Activated naive CD4-positive, alpha-beta T cell treated with anti-CD3 and anti-CD28 coated beads, Interleukin-2, amount 10 ng/mL, durations not matched to agents 7 days and 5 days (primary cell): ENCODE results near the gene EFCAB6.

Source experiments
- CTCF ChIA-PET: fragments of 350-600 bp; sonication (Branson Sonifier 250); formaldehyde crosslinking; loops from one replicate; lab custom pipeline; 2021; ENCODE audit warnings: antibody characterized with exemption; lab: Charles Lee
- DNase-seq: peaks from one replicate; pipeline ENCODE4 v3.0.0-alpha.2; 2020
- H3K27ac Mint-ChIP-seq: one replicate; pipeline ENCODE4 v1.8.0; 2021; ENCODE audit warnings: mild to moderate bottlenecking, moderate library complexity, mixed read lengths
- H3K27me3 Mint-ChIP-seq: one replicate; pipeline ENCODE4 v1.8.0; 2021; ENCODE audit warnings: mild to moderate bottlenecking, mixed read lengths
- H3K36me3 Mint-ChIP-seq: one replicate; pipeline ENCODE4 v1.8.0; 2021; ENCODE audit warnings: mixed read lengths
- H3K4me1 Mint-ChIP-seq: one replicate; pipeline ENCODE4 v1.8.0; 2021; ENCODE audit warnings: mixed read lengths
- H3K4me3 Mint-ChIP-seq: one replicate; pipeline ENCODE4 v1.8.0; 2021; ENCODE audit warnings: mild to moderate bottlenecking, moderate library complexity, mixed read lengths
- H3K9me3 Mint-ChIP-seq: one replicate; pipeline ENCODE4 v1.8.0; 2021; ENCODE audit warnings: mixed read lengths

Gene EFCAB6

DNA sequence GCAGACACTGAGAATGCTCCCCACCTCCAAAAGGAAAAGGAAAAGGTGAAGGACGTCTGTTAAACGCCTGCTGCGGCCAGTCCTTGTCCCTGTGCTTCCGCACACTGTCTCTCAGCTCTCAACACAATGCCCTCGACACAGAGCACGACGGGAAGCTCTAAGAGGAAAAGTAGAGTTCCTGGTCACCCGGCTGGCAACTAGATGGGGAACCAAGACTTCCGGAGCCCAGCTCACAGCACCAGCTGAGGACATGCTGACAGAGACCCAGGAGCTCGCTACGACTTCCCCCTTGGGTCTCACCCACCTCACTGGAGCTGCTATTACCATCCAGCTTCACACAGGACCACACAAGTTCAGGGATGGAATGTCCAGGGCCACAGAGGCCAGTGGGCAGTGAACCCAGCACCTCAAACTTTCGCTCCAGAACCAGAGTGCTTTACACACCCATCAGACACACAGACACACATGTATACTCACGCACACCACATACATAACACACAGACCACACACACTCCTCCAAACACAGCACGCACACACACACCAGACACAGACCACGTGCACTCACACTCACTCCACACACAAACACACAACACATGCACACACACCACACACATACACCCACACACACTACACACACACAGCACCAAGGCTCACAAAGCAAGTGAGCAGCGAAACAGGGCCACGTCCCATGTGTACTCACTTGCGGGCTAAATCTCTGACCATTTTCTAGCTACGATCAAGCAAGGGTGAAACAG lies 40.6 kb upstream of the EFCAB6 start:
- peak; percentile 12 for DNase-seq
- no peak overlapping the region for H3K4me3 Mint-ChIP-seq
- H3K9me3 Mint-ChIP-seq: no peaks in the 10 kb centered on the region
- CTCF ChIA-PET: no interaction called here
- no peak overlapping the region for H3K27ac Mint-ChIP-seq
- H3K27me3 Mint-ChIP-seq: peaks cover 13% of the 10 kb centered on the region
- H3K36me3 Mint-ChIP-seq: no peaks in the 10 kb centered on the region
- no peaks in the 10 kb centered on the region for H3K4me1 Mint-ChIP-seq

DNA sequence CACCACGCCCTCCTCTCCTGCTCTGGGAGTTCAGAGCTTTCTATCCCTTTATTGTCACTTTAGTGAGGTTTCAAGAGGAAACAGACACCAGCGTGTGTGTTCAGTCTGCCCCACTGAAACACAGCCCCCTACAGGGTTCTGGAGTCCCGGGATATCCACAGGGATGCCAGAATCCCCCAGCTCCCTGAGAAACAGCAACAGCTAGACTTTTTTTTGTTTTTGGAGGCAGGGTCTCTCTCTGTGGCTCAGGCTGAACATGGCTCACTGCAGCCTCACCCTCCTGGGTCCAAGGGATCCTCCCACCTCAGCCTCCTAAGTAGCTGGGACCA lies 39.8 kb upstream of the EFCAB6 start:
- Mint-ChIP-seq H3K9me3 (no peaks in the 10 kb centered on the region), H3K27ac (no peak overlapping the region), H3K27me3 (peaks cover 8% of the 10 kb centered on the region), H3K4me1 (no peaks in the 10 kb centered on the region), H3K36me3 (no peaks in the 10 kb centered on the region), H3K4me3 (no peak overlapping the region)
- DNase-seq: no peak
- CTCF ChIA-PET: no interaction called here

DNA sequence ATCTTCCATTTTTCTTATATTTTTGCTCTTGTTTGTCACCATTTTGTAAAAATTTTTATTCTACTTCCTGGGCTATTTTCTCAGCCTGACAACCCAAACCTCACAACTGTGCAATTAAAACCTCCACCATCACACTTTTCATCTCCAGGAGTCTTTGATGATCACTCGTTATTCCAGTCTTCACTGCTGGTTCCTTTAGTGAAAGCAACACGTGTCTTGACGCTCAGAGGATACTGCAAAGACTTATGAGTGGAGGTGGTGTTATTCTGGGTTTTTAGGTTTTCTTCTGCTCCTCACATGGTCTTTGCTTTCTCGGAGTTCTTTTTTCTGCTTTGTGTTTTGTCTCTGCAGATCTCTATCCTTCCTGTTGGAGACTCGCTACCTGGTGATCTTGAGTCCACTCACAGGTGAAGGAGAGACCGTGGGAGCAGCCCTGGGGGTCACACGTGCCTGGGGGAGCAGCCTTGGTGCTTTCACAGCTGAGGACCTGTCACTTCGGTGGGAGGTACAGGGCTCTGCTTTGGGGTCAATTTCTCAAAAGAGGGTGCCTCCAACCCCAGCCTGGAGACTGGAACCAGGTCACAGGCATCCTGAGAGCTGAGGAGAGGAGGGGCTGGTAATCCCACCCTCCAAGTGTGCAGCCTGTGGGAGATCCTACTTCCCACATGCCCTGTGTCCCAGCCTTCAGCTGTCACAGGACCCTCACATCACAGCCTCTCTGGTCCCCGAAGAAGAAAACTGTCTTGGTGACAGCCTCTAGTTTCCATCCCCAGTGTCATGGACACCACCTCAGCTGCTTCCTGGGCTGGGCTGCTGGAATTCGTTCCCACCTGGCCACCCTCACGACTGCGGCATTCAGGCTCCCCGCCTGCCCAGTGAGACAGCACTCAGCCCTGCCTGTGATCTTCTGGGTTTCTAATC lies 39.2 kb upstream of the EFCAB6 start:
- Mint-ChIP-seq H3K9me3 (no peaks in the 10 kb centered on the region), H3K27ac (no peak overlapping the region), H3K36me3 (no peaks in the 10 kb centered on the region), H3K4me3 (no peak overlapping the region), H3K27me3 (peaks cover 8% of the 10 kb centered on the region), H3K4me1 (no peaks in the 10 kb centered on the region)
- no peak for DNase-seq
- CTCF ChIA-PET: no interaction called here

DNA sequence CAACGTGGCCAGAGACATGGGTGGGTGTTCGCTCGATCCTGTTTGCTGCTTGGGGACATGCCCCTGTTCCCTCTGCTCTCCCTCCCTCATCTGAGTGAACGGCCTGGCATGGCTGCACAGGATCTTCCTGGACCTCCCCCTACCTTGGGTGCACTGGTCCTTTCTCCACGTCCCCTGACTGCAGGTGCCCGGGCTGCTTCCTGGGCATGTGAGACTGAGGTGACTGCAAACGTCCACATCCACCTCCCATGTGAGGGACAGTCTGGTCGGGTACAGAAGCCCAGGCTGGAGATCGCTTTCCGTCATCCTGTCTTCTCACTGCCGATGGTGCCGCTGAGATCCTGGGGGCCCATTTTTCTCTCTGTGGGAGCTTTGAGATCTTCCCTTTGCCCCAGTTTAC lies 38.4 kb upstream of the EFCAB6 start:
- Mint-ChIP-seq H3K36me3 (no peaks in the 10 kb centered on the region), H3K4me1 (no peaks in the 10 kb centered on the region), H3K9me3 (no peaks in the 10 kb centered on the region), H3K4me3 (no peak overlapping the region), H3K27me3 (peaks cover 6% of the 10 kb centered on the region), H3K27ac (no peak overlapping the region)
- no peak for DNase-seq
- CTCF ChIA-PET: no interaction called here

DNA sequence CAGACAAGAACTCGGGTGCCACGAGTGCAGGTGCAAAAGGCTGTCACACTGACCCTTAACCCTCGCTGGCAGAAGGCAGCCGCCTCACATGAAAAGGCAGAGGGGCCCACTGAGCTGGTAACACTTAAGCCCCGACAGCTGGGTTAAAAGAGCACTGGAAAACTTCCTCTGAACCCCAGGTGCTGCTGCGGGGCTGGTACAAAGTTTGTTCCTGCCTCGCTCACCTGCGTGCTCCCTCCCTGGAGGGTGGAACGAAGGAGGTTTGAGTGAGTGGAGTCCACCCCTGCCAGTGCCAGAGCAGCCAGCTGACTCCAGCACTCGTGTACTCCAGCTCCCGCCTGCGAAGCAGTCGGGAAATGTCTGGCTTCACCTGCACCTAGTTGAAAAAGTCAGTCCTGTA lies 37.6 kb upstream of the EFCAB6 start:
- H3K27me3 Mint-ChIP-seq: peaks cover 4% of the 10 kb centered on the region
- no peak overlapping the region for H3K27ac Mint-ChIP-seq
- H3K4me1 Mint-ChIP-seq: no peaks in the 10 kb centered on the region
- peak; percentile 13 for DNase-seq
- H3K9me3 Mint-ChIP-seq: no peaks in the 10 kb centered on the region
- CTCF ChIA-PET: no interaction called here
- no peak overlapping the region for H3K4me3 Mint-ChIP-seq
- H3K36me3 Mint-ChIP-seq: no peaks in the 10 kb centered on the region

DNA sequence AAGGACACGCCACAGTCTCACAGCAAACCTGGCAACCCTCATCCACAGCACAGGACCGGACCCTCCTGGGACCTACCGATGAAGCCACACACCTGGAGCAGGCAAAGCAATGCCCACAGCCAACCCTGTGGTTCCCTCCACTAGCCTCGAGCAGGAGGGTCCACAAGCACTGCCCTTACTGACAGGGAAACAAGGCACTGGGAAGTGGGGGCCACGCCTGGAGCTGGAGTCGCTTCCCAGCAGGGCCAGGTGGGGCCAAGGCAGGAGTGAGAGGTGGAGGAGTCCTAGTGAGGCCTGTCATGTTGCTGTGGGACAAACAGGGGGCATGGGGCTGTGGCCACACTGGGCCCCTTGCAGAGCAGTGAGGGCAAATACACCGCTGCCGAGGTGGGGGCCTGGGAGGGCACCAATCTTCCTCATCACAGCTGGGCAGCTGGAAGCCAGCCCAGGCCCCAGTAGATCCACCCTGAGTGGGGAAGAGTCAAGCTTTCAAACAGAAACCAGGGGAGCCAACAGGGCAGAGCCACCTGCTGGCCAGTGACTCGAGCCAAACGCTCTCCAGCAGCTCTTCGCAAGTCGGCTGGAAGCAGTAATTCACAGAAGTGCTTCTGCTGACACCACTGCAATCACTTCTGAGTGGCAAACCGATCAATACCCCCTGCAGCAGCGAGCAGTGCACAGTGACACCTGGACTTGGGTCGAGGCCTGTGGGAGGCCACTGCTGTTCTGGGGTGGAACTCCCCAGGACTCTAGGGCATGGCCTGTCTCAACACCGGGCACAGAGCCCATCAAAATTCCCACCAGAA lies 36.5 kb upstream of the EFCAB6 start:
- Mint-ChIP-seq H3K27ac (no peak overlapping the region), H3K4me1 (no peaks in the 10 kb centered on the region), H3K27me3 (peaks cover 4% of the 10 kb centered on the region), H3K9me3 (no peaks in the 10 kb centered on the region), H3K4me3 (no peak overlapping the region), H3K36me3 (no peaks in the 10 kb centered on the region)
- DNase-seq: peak; percentile 15
- CTCF ChIA-PET: no interaction called here

DNA sequence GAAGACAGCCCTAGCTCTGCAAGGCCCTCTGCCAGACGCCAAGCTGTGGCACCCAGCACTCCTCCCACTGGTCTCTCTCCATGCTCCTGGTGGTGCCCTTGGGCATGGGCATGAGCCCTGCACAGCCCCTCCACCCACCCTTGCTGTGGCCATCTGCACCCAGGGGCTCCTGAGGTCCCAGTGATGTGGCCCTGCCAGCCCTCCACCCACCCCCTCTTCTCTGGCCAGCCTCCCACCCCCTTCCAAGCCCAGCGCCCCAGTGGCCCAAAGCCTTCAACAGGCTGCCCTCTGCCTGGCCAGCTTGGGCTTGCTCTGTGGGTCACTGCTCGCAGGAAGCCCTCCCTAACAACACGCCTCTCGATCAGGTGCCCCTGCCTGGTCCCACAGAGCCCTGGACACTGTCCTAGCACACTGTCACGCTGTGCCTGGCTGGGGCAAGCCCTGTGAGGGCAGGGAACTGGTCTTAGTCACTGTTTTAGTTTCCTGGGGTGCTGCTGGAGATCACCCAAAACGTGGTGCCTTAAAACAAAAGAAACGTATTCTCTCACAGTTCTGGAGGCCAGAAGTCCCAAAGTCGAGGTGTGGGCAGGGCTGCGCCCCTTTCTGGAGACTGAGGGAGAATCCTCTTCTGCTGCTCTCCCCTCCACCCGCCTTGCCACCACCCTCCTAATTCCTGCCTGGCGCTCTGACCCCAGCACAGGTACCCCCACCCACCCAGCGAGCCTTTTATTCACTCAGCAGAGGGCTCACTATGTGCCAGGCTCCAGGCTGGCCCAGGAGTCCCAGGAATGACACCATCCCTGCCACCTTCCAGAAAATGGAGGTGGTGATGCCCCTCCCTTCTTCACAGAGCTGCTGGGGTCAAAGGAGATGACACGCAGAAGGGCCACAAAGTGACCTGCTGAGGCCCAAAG lies 35.5 kb upstream of the EFCAB6 start:
- CTCF ChIA-PET: no interaction called here
- H3K9me3 Mint-ChIP-seq: no peaks in the 10 kb centered on the region
- no peaks in the 10 kb centered on the region for H3K36me3 Mint-ChIP-seq
- H3K4me1 Mint-ChIP-seq: no peaks in the 10 kb centered on the region
- peaks cover 4% of the 10 kb centered on the region for H3K27me3 Mint-ChIP-seq
- peak; percentile 17 for DNase-seq
- H3K4me3 Mint-ChIP-seq: no peak overlapping the region
- no peak overlapping the region for H3K27ac Mint-ChIP-seq

DNA sequence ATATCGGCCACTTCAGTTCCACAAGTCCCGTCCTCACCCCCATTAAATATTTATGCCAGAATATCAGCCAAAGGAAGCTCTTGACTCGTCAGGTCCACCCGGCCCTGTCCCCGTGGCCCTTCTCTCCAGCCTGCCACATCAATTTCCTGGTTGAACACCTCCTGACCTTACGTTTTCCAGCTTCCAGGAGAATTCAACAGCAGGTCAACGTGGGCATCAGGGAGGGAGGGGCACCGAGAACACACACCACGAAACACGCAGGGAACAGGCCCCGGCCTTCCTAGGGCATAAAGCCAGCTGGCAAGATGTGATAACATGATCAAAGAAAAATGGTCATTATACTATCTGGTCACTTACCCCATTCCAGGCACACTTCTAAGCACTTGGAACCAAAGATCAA lies 34.9 kb upstream of the EFCAB6 start:
- Mint-ChIP-seq H3K27me3 (peaks cover 4% of the 10 kb centered on the region), H3K4me1 (no peaks in the 10 kb centered on the region), H3K4me3 (no peak overlapping the region), H3K36me3 (no peaks in the 10 kb centered on the region), H3K27ac (no peak overlapping the region), H3K9me3 (no peaks in the 10 kb centered on the region)
- DNase-seq: no peak
- CTCF ChIA-PET: no interaction called here

DNA sequence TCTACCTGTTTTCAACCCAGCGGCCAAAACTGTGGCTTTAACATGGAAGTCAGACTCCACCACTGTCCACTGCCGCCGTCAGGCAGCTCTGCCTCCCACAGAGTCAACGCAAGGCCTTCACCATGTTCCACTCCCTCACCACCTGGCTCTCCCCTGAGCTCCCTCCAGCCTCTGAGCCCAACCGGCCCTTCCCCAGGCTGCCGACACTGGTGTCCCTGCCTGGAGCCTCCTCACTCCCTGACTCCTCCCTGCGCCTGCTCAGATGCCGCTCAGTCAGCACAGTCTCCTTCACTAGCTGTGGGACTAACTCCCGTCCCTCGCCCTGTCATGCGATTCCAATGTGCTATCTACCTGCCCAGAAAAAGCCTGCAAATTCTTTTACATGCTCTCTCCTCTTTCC lies 33.9 kb upstream of the EFCAB6 start:
- H3K9me3 Mint-ChIP-seq: no peaks in the 10 kb centered on the region
- no peaks in the 10 kb centered on the region for H3K27me3 Mint-ChIP-seq
- H3K4me3 Mint-ChIP-seq: no peak overlapping the region
- CTCF ChIA-PET: no interaction called here
- no peaks in the 10 kb centered on the region for H3K4me1 Mint-ChIP-seq
- H3K36me3 Mint-ChIP-seq: no peaks in the 10 kb centered on the region
- peak; percentile 12 for DNase-seq
- H3K27ac Mint-ChIP-seq: no peak overlapping the region

DNA sequence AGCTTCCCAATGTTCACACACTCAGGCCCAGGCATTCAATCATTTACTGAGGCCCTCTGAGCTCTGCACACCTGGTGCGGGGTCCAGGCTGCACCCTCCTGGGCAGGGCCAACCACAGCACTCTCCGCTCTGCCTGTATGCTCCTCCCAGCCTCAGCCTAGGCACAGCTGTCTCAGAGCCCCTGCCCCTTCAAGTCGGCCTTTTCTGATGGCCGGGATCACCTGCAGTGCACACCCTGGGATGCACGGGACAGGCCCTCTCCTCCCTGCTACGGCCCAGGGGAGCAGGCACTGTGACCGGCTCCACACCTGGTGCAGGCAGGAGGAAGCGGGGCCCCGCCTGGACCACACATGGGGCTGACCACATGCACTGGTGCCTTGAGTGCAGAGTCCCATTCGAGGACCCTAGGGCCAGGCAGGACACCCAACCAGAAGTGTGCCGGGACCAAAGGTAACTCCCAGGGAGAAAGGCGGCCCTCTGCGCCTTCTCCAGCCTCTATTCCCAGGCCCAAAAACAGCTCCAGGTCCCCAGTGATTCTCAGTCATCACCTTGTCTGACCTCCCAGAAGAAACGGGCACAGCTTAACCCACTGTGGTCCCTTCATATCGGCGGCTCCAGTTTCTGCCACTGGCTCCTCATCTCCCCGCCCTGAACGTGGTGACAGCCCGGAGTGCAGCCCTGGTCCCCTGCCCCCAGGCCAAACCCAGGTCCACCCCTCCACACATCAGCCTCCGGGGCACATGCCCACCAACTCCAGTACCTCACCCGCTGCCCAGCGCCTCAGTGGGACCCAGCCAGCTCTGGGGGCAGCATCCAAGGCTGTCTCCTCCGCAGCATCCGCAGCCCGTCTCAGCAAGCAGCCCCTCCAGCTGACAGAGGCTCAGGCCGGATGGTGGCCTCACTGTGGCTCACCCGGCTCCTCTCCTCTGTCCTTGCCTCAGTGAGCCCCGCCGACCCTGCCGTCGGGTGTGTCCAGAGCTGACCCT lies 32.7 kb upstream of the EFCAB6 start:
- CTCF ChIA-PET: no interaction called here
- H3K27me3 Mint-ChIP-seq: no peaks in the 10 kb centered on the region
- no peaks in the 10 kb centered on the region for H3K4me1 Mint-ChIP-seq
- H3K4me3 Mint-ChIP-seq: no peak overlapping the region
- no peak for DNase-seq
- H3K36me3 Mint-ChIP-seq: no peaks in the 10 kb centered on the region
- no peak overlapping the region for H3K27ac Mint-ChIP-seq
- H3K9me3 Mint-ChIP-seq: no peaks in the 10 kb centered on the region

DNA sequence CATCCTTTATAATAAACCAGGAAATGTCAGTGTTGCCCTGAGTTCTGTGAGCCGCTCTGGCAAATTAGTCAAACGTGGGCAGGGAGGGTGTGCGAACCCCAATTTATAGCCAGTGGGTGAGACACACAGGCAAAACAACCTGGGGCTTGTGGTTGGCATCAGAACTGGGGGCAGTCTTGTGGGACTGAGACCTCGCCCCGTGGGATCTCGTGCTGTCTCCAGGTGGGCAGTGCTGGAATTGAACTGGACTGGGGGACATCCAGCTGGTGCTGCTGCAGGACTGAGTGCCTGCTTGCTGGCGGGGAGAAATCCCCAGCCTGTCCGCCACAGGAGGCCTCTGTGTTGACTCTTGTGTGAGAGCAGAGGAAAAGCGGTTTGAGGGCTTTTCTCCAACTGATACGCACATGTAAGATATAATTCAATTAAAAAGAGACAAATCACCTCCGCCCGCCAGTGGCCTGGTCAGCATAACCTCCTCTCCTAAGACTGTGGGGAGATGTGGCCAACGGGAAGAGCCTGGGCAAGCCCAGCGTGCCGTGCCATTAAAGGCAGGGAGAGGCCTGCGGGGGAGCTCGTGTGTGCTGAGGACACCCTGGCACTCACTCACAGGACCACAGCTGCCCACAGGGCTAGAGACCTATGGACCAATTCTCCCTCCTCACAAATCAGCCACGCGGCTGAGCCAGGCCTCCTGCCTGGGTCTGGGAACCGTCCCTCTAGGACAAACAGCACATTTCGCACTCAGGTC lies 31.9 kb upstream of the EFCAB6 start:
- Mint-ChIP-seq H3K4me1 (no peaks in the 10 kb centered on the region), H3K27me3 (no peaks in the 10 kb centered on the region), H3K27ac (no peak overlapping the region), H3K4me3 (no peak overlapping the region), H3K36me3 (no peaks in the 10 kb centered on the region), H3K9me3 (no peaks in the 10 kb centered on the region)
- no peak for DNase-seq
- CTCF ChIA-PET: no interaction called here

DNA sequence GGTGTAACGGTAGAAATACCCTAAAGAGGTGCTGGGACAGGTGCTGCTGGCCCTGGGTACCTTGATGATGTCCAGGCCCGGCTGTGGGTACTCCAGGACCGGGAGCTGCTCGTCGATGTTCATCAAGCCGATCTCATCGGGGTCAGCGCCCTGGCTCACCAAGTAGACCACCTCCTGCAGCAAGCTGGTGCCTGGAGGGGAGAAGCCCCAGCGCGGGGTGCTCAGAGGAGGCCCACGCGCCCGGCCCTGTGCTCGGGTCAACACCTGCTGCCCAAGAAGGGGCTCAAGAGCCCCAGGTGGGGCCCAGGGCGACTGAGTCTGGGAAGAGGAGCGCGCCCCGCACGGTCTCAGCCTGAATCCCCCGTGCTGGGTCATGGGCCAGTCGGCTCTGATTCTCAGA lies 29.6 kb upstream of the EFCAB6 start:
- no peak for DNase-seq
- H3K36me3 Mint-ChIP-seq: no peaks in the 10 kb centered on the region
- peaks cover 4% of the 10 kb centered on the region for H3K27me3 Mint-ChIP-seq
- H3K27ac Mint-ChIP-seq: no peak overlapping the region
- CTCF ChIA-PET: no interaction called here
- H3K4me3 Mint-ChIP-seq: no peak overlapping the region
- H3K4me1 Mint-ChIP-seq: no peaks in the 10 kb centered on the region
- no peaks in the 10 kb centered on the region for H3K9me3 Mint-ChIP-seq
